NCI-H345 treated with DMSO at 0.1 percent for 48 hours (cell line): ENCODE results near the gene UGT1A1.

Experiments
- DNase-seq: peaks from one replicate; lab custom pipeline; 2025; ENCODE audit not compliant: unreplicated experiment; lab: John Stamatoyannopoulos, UW

Gene UGT1A1

GRCh38 chr2:233756429-233757081 lies 3.5 kb upstream of the UGT1A1 start:
- no peak for DNase-seq

- no peak for DNase-seq
Measured at GRCh38 chr2:233758141-233758540, 1.9 kb upstream of the UGT1A1 start.

GRCh38 chr2:233758849-233759248 lies 1.2 kb upstream of the UGT1A1 start:
- no peak for DNase-seq

- no peak for DNase-seq
Measured at GRCh38 chr2:233761040-233761769, 1.1 kb downstream of the UGT1A1 start.

GRCh38 chr2:233764264-233764663 lies 4.2 kb downstream of the UGT1A1 start:
- DNase-seq = no peak

GRCh38 chr2:233764761-233765160 lies 4.7 kb downstream of the UGT1A1 start:
- DNase-seq = no peak

- no peak for DNase-seq
Measured at GRCh38 chr2:233766416-233766815, 6.3 kb downstream of the UGT1A1 start.

- DNase-seq = no peak
Measured at GRCh38 chr2:233768076-233768475, 8.0 kb downstream of the UGT1A1 start.

GRCh38 chr2:233769260-233769659 lies 9.2 kb downstream of the UGT1A1 start:
- DNase-seq = no peak

GRCh38 chr2:233772153-233772552 lies 12.1 kb downstream of the UGT1A1 start:
- DNase-seq = no peak

- no peak for DNase-seq
Measured at GRCh38 chr2:233772583-233772982, 12.5 kb downstream of the UGT1A1 start.

GRCh38 chr2:233773854-233774253 lies 13.8 kb downstream of the UGT1A1 start:
- no peak for DNase-seq

GRCh38 chr2:233775414-233775813 lies 15.3 kb downstream of the UGT1A1 start:
- DNase-seq = no peak

GRCh38 chr2:233778030-233778429 lies 18.0 kb downstream of the UGT1A1 start, which contains the start of gene MROH2A:
MROH2A (plus strand) TSS chr2:233778330; CDS start chr2:233779359, 1,029 bp downstream.
- no peak for DNase-seq

- DNase-seq = no peak
Measured at GRCh38 chr2:233779722-233780121, 19.7 kb downstream of the UGT1A1 start.

- no peak for DNase-seq
Measured at GRCh38 chr2:233780771-233781170, 20.7 kb downstream of the UGT1A1 start.

- no peak for DNase-seq
Measured at GRCh38 chr2:233789554-233789953, 29.5 kb downstream of the UGT1A1 start.

GRCh38 chr2:233791151-233791882 lies 31.2 kb downstream of the UGT1A1 start:
- DNase-seq = no peak

- DNase-seq = no peak
Measured at GRCh38 chr2:233791883-233792329, 31.8 kb downstream of the UGT1A1 start.

- no peak for DNase-seq
Measured at GRCh38 chr2:233792720-233793119, 32.6 kb downstream of the UGT1A1 start.

GRCh38 chr2:233793465-233794127 lies 33.5 kb downstream of the UGT1A1 start:
- DNase-seq = no peak
